GM23248 (cell line): ENCODE results near the gene RPS5. TPM values are rescaled to one million over a fixed set of nuclear protein-coding genes. Genes with fewer than 3 reads are reported as not detected.
"Not testable (repeated sequence)": the region's sequence is repeated elsewhere in the genome, so short reads cannot be mapped to it uniquely, and the experiment has no call there.

Experiments used
- DNase-seq: peaks from one replicate; pipeline ENCODE4 v3.0.0-alpha.2; 2015
- H2AFZ ChIP-seq: fragments of 200-600 bp; sonication (generic); 2 replicates; pipeline ENCODE4 v1.6.1; 2016; ENCODE audit warnings: antibody characterized with exemption
- H3F3A ChIP-seq: fragments of 200-600 bp; sonication (generic); 2 replicates; pipeline ENCODE4 v1.6.1; 2016; ENCODE audit warnings: mild to moderate bottlenecking, antibody characterized with exemption, mixed run types; ENCODE audit not compliant: insufficient read depth
- H3K27ac ChIP-seq: fragments of 200-600 bp; sonication (generic); 2 replicates; pipeline ENCODE4 v1.5.1; 2016; ENCODE audit warnings: mild to moderate bottlenecking
- H3K27me3 ChIP-seq: fragments of 200-600 bp; sonication (generic); replicated peaks from 2 replicates; pipeline ENCODE4 v1.6.1; 2016; ENCODE audit warnings: mild to moderate bottlenecking; ENCODE audit not compliant: insufficient read depth
- H3K36me3 ChIP-seq: fragments of 200-600 bp; sonication (generic); 2 replicates; pipeline ENCODE4 v1.6.1; 2016; ENCODE audit warnings: low read depth, mild to moderate bottlenecking
- H3K4me1 ChIP-seq: fragments of 200-600 bp; sonication (generic); 2 replicates; pipeline ENCODE4 v1.6.1; 2016; ENCODE audit warnings: mild to moderate bottlenecking; ENCODE audit not compliant: insufficient read depth
- H3K4me2 ChIP-seq: fragments of 200-600 bp; sonication (generic); one replicate; pipeline ENCODE4 v1.6.1; 2016; ENCODE audit warnings: mild to moderate bottlenecking; ENCODE audit not compliant: unreplicated experiment
- H3K4me3 ChIP-seq: fragments of 200-600 bp; sonication (generic); 2 replicates; pipeline ENCODE4 v1.5.1; 2016; ENCODE audit warnings: mild to moderate bottlenecking
- H3K79me2 ChIP-seq: fragments of 200-600 bp; sonication (generic); 2 replicates; pipeline ENCODE4 v1.6.1; 2016; ENCODE audit warnings: mild to moderate bottlenecking; ENCODE audit not compliant: insufficient read depth
- H3K9ac ChIP-seq: fragments of 200-600 bp; sonication (generic); 2 replicates; pipeline ENCODE4 v1.6.1; 2016; ENCODE audit warnings: mild to moderate bottlenecking
- H3K9me2 ChIP-seq: fragments of 200-600 bp; sonication (generic); 2 replicates; pipeline ENCODE4 v1.6.1; 2016; ENCODE audit warnings: mixed run types, mild to moderate bottlenecking, moderate library complexity; ENCODE audit not compliant: insufficient read depth
- H3K9me3 ChIP-seq: fragments of 200-600 bp; sonication (generic); one replicate; pipeline ENCODE4 v1.6.1; 2017; ENCODE audit warnings: low read depth
- H4K20me1 ChIP-seq: fragments of 200-600 bp; sonication (generic); 2 replicates; pipeline ENCODE4 v1.6.0; 2016; ENCODE audit not compliant: insufficient read depth
- EZH2 ChIP-seq: fragments of 200-600 bp; sonication (generic); IDR thresholded peaks from 2 replicates; pipeline ENCODE4 v1.6.1; 2018; ENCODE audit warnings: antibody characterized with exemption, mild to moderate bottlenecking; ENCODE audit not compliant: insufficient read depth, poor library complexity, severe bottlenecking
- EZH2phosphoT487 ChIP-seq: fragments of 200-600 bp; sonication (generic); IDR thresholded peaks from 2 replicates; pipeline ENCODE4 v1.6.1; 2018; ENCODE audit warnings: antibody characterized with exemption, moderate library complexity, mild to moderate bottlenecking, low read depth; ENCODE audit not compliant: insufficient read depth
- WGBS, 2 experiments: methylation state at CpG; one replicate each; pipeline ENCODE4 v1.1.6; 2015 to 2017; ENCODE audit warnings: low lambda C conversion rate in 2 of 2, low coverage in 1 of 2; ENCODE audit errors: missing lambda C conversion rate in 2 of 2; 5-methylcytosine and 5-hydroxymethylcytosine counted together
- in situ Hi-C: fragments of 300-500 bp; cut with MboI; formaldehyde crosslinking; loops from 2 replicates; pipeline ENCODE4 v1.15.0; 2020
- microRNA-seq: library from miRNA; unstranded; fragments of <30 nt; microRNA quantifications from one replicate; pipeline ENCODE4, GENCODE V29; 2016; ENCODE audit warnings: borderline number of aligned reads
- polyA plus RNA-seq: library from polyadenylated mRNA; unstranded; fragments of >200 nt; fragmentation: Nextera tagmentation; extraction: Ambion mirVana; gene quantifications from 2 replicates; pipeline ENCODE4 v1.2.1, GENCODE V29; 2016
- small RNA-seq: library from RNA; depleted of rRNA; stranded (forward); fragments of <200 nt; gene quantifications from one replicate; pipeline ENCODE3, GENCODE V24; 2014; ENCODE audit warnings: low read depth, low replicate concordance
- total RNA-seq: library from RNA; depleted of rRNA; stranded (reverse); fragments of >200 nt; shearing (Covaris generic); gene quantifications from 2 replicates; pipeline ENCODE4 v1.2.3, GENCODE V29; 2014; rRNA removed

Gene RPS5
- total and polyA plus RNA-seq, 2 experiments from 2014 or later: 561 to 1,366 TPM

GRCh38 chr19:58440556-58440955 lies 53.5 kb downstream of the RPS5 start:
- WGBS, 2 experiments: 25 to 26% methylated on average over 20 to 29 of the region's 31 CpGs
- H3K27me3 ChIP-seq: no peaks in the 10 kb centered on the region
- H3K36me3 ChIP-seq: peaks cover 13% of the 10 kb centered on the region
- H3K9me2 ChIP-seq: no peaks in the 10 kb centered on the region
- no peaks in the 10 kb centered on the region for H3K9me3 ChIP-seq
- TF ChIP-seq EZH2 (no peak), EZH2phosphoT487 (no peak)
- peak overlapping the region; percentile 77 for H3K9ac ChIP-seq
- peak overlapping the region; percentile 93 for H3K4me2 ChIP-seq
- H3K79me2 ChIP-seq: peaks cover 27% of the 10 kb centered on the region
- no peaks in the 10 kb centered on the region for H3F3A ChIP-seq
- DNase-seq: peak; percentile 13
- H3K4me3 ChIP-seq: peak overlapping the region; percentile 79
- peak overlapping the region; percentile 67 for H3K27ac ChIP-seq
- peaks cover 4% of the 10 kb centered on the region; the same call in 1 of the 2 replicates for H3K4me1 ChIP-seq
- no peaks in the 10 kb centered on the region for H4K20me1 ChIP-seq
- in situ Hi-C loops: no loop called here
- peak overlapping the region; percentile 95 for H2AFZ ChIP-seq

- H2AFZ ChIP-seq, H3K27ac ChIP-seq, H3K4me1 ChIP-seq, H3K9me3 ChIP-seq, H3K9me2 ChIP-seq, H3K36me3 ChIP-seq, DNase-seq, H3K9ac ChIP-seq, H3F3A ChIP-seq, H4K20me1 ChIP-seq, H3K27me3 ChIP-seq, in situ Hi-C loops, H3K4me2 ChIP-seq, H3K4me3 ChIP-seq: not testable (repeated sequence)
- 64 to 68% methylated on average over 7 of the region's 7 CpGs for WGBS, 2 experiments
- peaks cover 18% of the 10 kb centered on the region for H3K79me2 ChIP-seq
Observed at GRCh38 chr19:58442986-58443385, 55.9 kb downstream of the RPS5 start.

Small RNA genes lying within 50 kb of the gene (microRNA-seq; reads per million reads assigned to microRNA genes)
- not detected for gene MIR4754

Small RNA genes lying within 50 kb of the gene (small RNA-seq; reads per million reads assigned to genes)
- gene MIR4754: not detected
- not detected for gene RNA5SP473

Other genes with a start within 250 kb of the RPS5 start
- 10.7 and 15.1 TPM in 2 replicates for gene ZNF329, start 236.5 kb upstream of the RPS5 start, total RNA-seq
- gene ZNF329, start 236.5 kb upstream of the RPS5 start, polyA plus RNA-seq: 1.7 and 2.6 TPM in 2 replicates
- gene ZNF274, start 204.2 kb upstream of the RPS5 start, total RNA-seq: 18.2 and 20.8 TPM in 2 replicates
- 16.5 and 18.0 TPM in 2 replicates for gene ZNF274, start 204.2 kb upstream of the RPS5 start, polyA plus RNA-seq
- gene ZNF544, start 158.4 kb upstream of the RPS5 start, total RNA-seq: 32.0 and 37.8 TPM in 2 replicates
- 10.9 and 15.9 TPM in 2 replicates for gene ZNF544, start 158.4 kb upstream of the RPS5 start, polyA plus RNA-seq
- 4.0 and 5.7 TPM in 2 replicates for gene ZNF8, start 108.3 kb upstream of the RPS5 start, total RNA-seq
- 1.1 and 1.2 TPM in 2 replicates for gene ZNF8, start 108.3 kb upstream of the RPS5 start, polyA plus RNA-seq
- 33.7 and 35.0 TPM in 2 replicates for gene ERVK3-1, start 81.9 kb upstream of the RPS5 start, total RNA-seq
- gene ERVK3-1, start 81.9 kb upstream of the RPS5 start, polyA plus RNA-seq: 40.2 and 41.3 TPM in 2 replicates
- 1.8 and 3.4 TPM in 2 replicates for gene ZSCAN22, start 60.3 kb upstream of the RPS5 start, total RNA-seq
- 1.5 and 2.1 TPM in 2 replicates for gene ZSCAN22, start 60.3 kb upstream of the RPS5 start, polyA plus RNA-seq
- 22.0 and 63.7 TPM in 2 replicates for gene A1BG, start 33.8 kb upstream of the RPS5 start, total RNA-seq
- 31.3 and 34.3 TPM in 2 replicates for gene A1BG, start 33.8 kb upstream of the RPS5 start, polyA plus RNA-seq
- gene ZNF497, start 24.5 kb upstream of the RPS5 start, total RNA-seq: 0.38 and 0.97 TPM in 2 replicates
- gene ZNF497, start 24.5 kb upstream of the RPS5 start, polyA plus RNA-seq: 0.65 and 0.72 TPM in 2 replicates
- gene ZNF837, start 6.2 kb upstream of the RPS5 start, total RNA-seq: 2.5 and 5.3 TPM in 2 replicates
- 1.4 and 2.2 TPM in 2 replicates for gene ZNF837, start 6.2 kb upstream of the RPS5 start, polyA plus RNA-seq
- gene RNF225, start 8.4 kb downstream of the RPS5 start, total RNA-seq: not detected in 2 replicates
- gene RNF225, start 8.4 kb downstream of the RPS5 start, polyA plus RNA-seq: not detected in 2 replicates
- gene ZNF584, start 21.4 kb downstream of the RPS5 start, total RNA-seq: 8.5 and 14.6 TPM in 2 replicates
- gene ZNF584, start 21.4 kb downstream of the RPS5 start, polyA plus RNA-seq: 12.7 and 14.0 TPM in 2 replicates
- gene ZNF132, start 52.9 kb downstream of the RPS5 start, total RNA-seq: 6.1 and 6.7 TPM in 2 replicates
- gene ZNF132, start 52.9 kb downstream of the RPS5 start, polyA plus RNA-seq: 4.5 and 5.8 TPM in 2 replicates
- 10.5 TPM in 2 replicates for gene ZNF324B, start 64.4 kb downstream of the RPS5 start, total RNA-seq
- gene ZNF324B, start 64.4 kb downstream of the RPS5 start, polyA plus RNA-seq: 2.1 and 3.0 TPM in 2 replicates
- gene ZNF324, start 79.8 kb downstream of the RPS5 start, total RNA-seq: 16.3 and 19.1 TPM in 2 replicates
- 5.5 and 6.3 TPM in 2 replicates for gene ZNF324, start 79.8 kb downstream of the RPS5 start, polyA plus RNA-seq
- 17.8 and 18.0 TPM in 2 replicates for gene ZNF446, start 89.1 kb downstream of the RPS5 start, total RNA-seq
- gene ZNF446, start 89.1 kb downstream of the RPS5 start, polyA plus RNA-seq: 5.8 and 6.4 TPM in 2 replicates
- gene SLC27A5, start 124.7 kb downstream of the RPS5 start, total RNA-seq: 0.63 and 3.6 TPM in 2 replicates
- gene SLC27A5, start 124.7 kb downstream of the RPS5 start, polyA plus RNA-seq: 5.1 and 6.3 TPM in 2 replicates
- 5.9 and 9.0 TPM in 2 replicates for gene ZBTB45, start 132.5 kb downstream of the RPS5 start, total RNA-seq
- gene ZBTB45, start 132.5 kb downstream of the RPS5 start, polyA plus RNA-seq: 16.0 and 17.9 TPM in 2 replicates
- gene TRIM28, start 156.8 kb downstream of the RPS5 start, total RNA-seq: 263 and 319 TPM in 2 replicates
- 61.5 and 62.0 TPM in 2 replicates for gene TRIM28, start 156.8 kb downstream of the RPS5 start, polyA plus RNA-seq
- gene CHMP2A, start 167.8 kb downstream of the RPS5 start, total RNA-seq: 88.6 and 89.2 TPM in 2 replicates
- 186 and 193 TPM in 2 replicates for gene CHMP2A, start 167.8 kb downstream of the RPS5 start, polyA plus RNA-seq
- 60.3 and 60.4 TPM in 2 replicates for gene UBE2M, start 171.3 kb downstream of the RPS5 start, total RNA-seq
- gene UBE2M, start 171.3 kb downstream of the RPS5 start, polyA plus RNA-seq: 8.7 and 13.9 TPM in 2 replicates
- 20.8 and 32.1 TPM in 2 replicates for gene MZF1, start 186.1 kb downstream of the RPS5 start, total RNA-seq
- gene MZF1, start 186.1 kb downstream of the RPS5 start, polyA plus RNA-seq: 6.7 and 9.0 TPM in 2 replicates